ENCODE results near the gene CPNE7. TPM values are rescaled to one million over a fixed set of nuclear protein-coding genes. Genes with fewer than 3 reads are reported as not detected.

Gene CPNE7
- total and polyA plus RNA-seq, 2 donors (not counting 1 experiment from before 2014, with no cell fraction given) = 10.2 to 53.0 TPM

DNA sequence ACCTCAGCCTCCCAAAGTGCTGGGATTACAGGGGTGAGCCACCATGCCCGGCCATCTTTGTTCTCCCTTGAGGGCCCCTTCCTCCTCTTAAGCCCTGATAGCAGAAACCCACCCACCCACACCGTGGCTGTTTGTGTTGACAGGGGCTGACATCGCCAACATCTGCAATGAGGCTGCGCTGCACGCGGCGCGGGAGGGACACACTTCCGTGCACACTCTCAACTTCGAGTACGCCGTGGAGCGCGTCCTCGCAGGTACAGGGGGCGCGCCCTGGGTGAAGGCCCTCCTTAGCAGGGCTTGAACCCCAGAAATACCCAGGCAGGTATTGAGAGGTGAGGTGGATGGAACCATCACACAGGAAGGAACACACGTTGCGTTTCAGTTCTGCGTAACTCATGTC, 27.7 kb upstream of the CPNE7 start:
- Histone ChIP-seq H3K4me2 (ENCODE audit: extremely low read depth, insufficient read depth, low read length) (no peak overlapping the region), H2AFZ (ENCODE audit: low read length) (no peak overlapping the region), H3K27me3 (ENCODE audit: control insufficient read depth, insufficient read depth, low read length) (no peaks in the 10 kb centered on the region), H3K27ac (ENCODE audit: insufficient read depth, low read length) (no peak overlapping the region), H4K20me1 (ENCODE audit: control insufficient read depth, extremely low read depth, insufficient read depth, low read length) (no peaks in the 10 kb centered on the region), H3K4me3 (replicated peaks in 1 of 4; ENCODE audit: control extremely low read depth in 1 of 4, insufficient read depth in 1 of 4, low read depth in 3 of 4, low read length in 4 of 4) (no peak overlapping the region), H3K4me1 (ENCODE audit: control insufficient read depth, extremely low read depth, insufficient read depth, low read length) (no peaks in the 10 kb centered on the region), H3K36me3 (ENCODE audit: control insufficient read depth, insufficient read depth, low read length) (peaks cover 21% of the 10 kb centered on the region), H3K9me3 (ENCODE audit: control insufficient read depth, insufficient read depth, low read depth, low read length) (no peaks in the 10 kb centered on the region), H3K79me2 (ENCODE audit: control insufficient read depth, insufficient read depth, low read length) (no peaks in the 10 kb centered on the region), H3K9ac (ENCODE audit: insufficient read depth, low read length) (no peak overlapping the region)
- TF ChIP-seq, protein P1, sequence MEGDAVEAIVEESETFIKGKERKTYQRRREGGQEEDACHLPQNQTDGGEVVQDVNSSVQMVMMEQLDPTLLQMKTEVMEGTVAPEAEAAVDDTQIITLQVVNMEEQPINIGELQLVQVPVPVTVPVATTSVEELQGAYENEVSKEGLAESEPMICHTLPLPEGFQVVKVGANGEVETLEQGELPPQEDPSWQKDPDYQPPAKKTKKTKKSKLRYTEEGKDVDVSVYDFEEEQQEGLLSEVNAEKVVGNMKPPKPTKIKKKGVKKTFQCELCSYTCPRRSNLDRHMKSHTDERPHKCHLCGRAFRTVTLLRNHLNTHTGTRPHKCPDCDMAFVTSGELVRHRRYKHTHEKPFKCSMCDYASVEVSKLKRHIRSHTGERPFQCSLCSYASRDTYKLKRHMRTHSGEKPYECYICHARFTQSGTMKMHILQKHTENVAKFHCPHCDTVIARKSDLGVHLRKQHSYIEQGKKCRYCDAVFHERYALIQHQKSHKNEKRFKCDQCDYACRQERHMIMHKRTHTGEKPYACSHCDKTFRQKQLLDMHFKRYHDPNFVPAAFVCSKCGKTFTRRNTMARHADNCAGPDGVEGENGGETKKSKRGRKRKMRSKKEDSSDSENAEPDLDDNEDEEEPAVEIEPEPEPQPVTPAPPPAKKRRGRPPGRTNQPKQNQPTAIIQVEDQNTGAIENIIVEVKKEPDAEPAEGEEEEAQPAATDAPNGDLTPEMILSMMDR (conservative IDR thresholded peaks at IDR 0.05 in 1 of 2, IDR thresholded peaks at IDR 0.05 in 1 of 2; ENCODE audit: low read depth in 1 of 2, low read length in 2 of 2) = no peak
- no peak for TF ChIP-seq EZH2 (IDR thresholded peaks at IDR 0.05; ENCODE audit: low read length, missing control alignments)
- DNase-seq (ENCODE audit: low read depth in 2 of 2) = no peak

DNA sequence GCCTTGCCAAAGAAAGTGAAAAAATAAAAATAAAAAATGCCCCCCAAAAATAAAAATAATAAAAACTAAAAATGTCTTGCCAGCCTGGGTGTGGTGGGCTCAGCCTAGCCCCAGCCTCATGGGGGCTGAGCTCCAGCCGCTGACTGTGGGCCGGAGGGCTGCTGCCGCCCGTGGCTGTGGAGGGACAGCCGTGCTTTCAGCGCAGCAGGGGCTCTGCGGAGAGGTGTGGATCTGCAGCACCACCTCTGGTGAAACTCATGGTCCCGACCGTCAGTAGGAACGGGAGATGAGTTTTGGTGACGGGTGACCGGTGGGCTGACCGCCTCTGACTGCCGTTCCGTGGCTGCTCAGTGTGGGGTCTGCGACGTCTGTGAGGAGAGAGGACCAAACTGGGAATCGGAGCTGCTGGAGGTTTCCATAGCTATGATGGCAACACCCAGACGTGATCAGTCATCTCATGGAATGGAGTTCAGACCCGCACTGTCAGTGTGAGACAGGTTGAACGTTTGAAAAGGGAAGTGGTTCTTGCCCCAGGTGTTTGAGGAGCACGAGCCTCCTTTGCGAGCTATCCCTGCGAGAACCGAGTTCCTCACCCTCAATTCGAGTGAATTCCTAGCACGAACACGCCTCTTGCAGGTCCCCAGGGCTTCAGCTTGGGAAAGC, 27.1 kb upstream of the CPNE7 start:
- no peak overlapping the region for H3K4me3 ChIP-seq (replicated peaks in 1 of 4; ENCODE audit: control extremely low read depth in 1 of 4, insufficient read depth in 1 of 4, low read depth in 3 of 4, low read length in 4 of 4)
- H3K9ac ChIP-seq (ENCODE audit: insufficient read depth, low read length) = no peak overlapping the region
- H4K20me1 ChIP-seq (ENCODE audit: control insufficient read depth, extremely low read depth, insufficient read depth, low read length) = no peaks in the 10 kb centered on the region
- no peaks in the 10 kb centered on the region for H3K4me1 ChIP-seq (ENCODE audit: control insufficient read depth, extremely low read depth, insufficient read depth, low read length)
- no peaks in the 10 kb centered on the region for H3K27me3 ChIP-seq (ENCODE audit: control insufficient read depth, insufficient read depth, low read length)
- H3K27ac ChIP-seq (ENCODE audit: insufficient read depth, low read length) = no peak overlapping the region
- H3K36me3 ChIP-seq (ENCODE audit: control insufficient read depth, insufficient read depth, low read length) = peaks cover 22% of the 10 kb centered on the region
- DNase-seq (ENCODE audit: low read depth in 2 of 2) = no peak
- TF ChIP-seq, protein P1 (conservative IDR thresholded peaks at IDR 0.05 in 1 of 2, IDR thresholded peaks at IDR 0.05 in 1 of 2; ENCODE audit: low read depth in 1 of 2, low read length in 2 of 2) = no peak
- TF ChIP-seq EZH2 (IDR thresholded peaks at IDR 0.05; ENCODE audit: low read length, missing control alignments) = no peak
- no peak overlapping the region for H2AFZ ChIP-seq (ENCODE audit: low read length)
- H3K4me2 ChIP-seq (ENCODE audit: extremely low read depth, insufficient read depth, low read length) = no peak overlapping the region
- H3K9me3 ChIP-seq (ENCODE audit: control insufficient read depth, insufficient read depth, low read depth, low read length) = no peaks in the 10 kb centered on the region
- no peaks in the 10 kb centered on the region for H3K79me2 ChIP-seq (ENCODE audit: control insufficient read depth, insufficient read depth, low read length)

DNA sequence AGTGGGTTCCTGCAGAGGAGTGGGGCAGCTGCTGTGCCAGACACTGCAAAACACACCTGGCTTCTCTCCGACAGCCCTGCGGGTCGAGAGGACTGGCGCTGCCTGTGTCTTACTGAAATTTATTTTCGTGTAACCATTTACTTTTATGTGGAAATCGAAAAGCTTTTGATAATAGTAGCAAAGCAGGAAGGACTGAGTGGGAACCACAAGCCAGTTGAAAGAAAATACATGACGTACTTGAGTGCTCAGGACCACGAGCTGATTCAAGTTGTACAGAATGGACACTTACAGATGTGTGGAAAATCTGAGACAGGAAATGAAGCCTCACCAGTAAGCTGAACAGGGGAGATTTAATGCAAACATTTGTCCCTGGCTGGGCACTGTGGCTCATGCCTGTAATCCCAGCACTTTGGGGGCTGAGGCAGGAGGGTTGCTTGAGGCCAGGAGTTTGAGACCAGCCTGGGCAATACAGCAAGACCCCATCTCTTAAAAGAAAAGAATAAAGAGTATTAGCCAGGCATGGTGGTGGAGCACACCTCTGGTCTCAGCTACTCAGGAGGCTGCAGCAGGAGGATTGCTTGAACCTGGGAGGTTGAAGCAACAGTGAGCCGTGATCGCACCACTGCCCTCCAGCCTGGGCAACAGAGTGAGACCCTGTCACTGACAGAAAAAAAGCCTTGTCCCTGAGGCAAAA, 26.4 kb upstream of the CPNE7 start:
- TF ChIP-seq EZH2 (IDR thresholded peaks at IDR 0.05; ENCODE audit: low read length, missing control alignments) = no peak
- TF ChIP-seq, protein P1 (conservative IDR thresholded peaks at IDR 0.05 in 1 of 2, IDR thresholded peaks at IDR 0.05 in 1 of 2; ENCODE audit: low read depth in 1 of 2, low read length in 2 of 2) = no peak
- no peak for DNase-seq (ENCODE audit: low read depth in 2 of 2)
- Histone ChIP-seq H2AFZ (ENCODE audit: low read length) (no peak overlapping the region), H3K9ac (ENCODE audit: insufficient read depth, low read length) (no peak overlapping the region), H3K27ac (ENCODE audit: insufficient read depth, low read length) (no peak overlapping the region), H3K27me3 (ENCODE audit: control insufficient read depth, insufficient read depth, low read length) (no peaks in the 10 kb centered on the region), H4K20me1 (ENCODE audit: control insufficient read depth, extremely low read depth, insufficient read depth, low read length) (no peaks in the 10 kb centered on the region), H3K4me1 (ENCODE audit: control insufficient read depth, extremely low read depth, insufficient read depth, low read length) (no peaks in the 10 kb centered on the region), H3K4me2 (ENCODE audit: extremely low read depth, insufficient read depth, low read length) (no peak overlapping the region), H3K4me3 (replicated peaks in 1 of 4; ENCODE audit: control extremely low read depth in 1 of 4, insufficient read depth in 1 of 4, low read depth in 3 of 4, low read length in 4 of 4) (no peak overlapping the region), H3K36me3 (ENCODE audit: control insufficient read depth, insufficient read depth, low read length) (peaks cover 27% of the 10 kb centered on the region), H3K9me3 (ENCODE audit: control insufficient read depth, insufficient read depth, low read depth, low read length) (no peaks in the 10 kb centered on the region), H3K79me2 (ENCODE audit: control insufficient read depth, insufficient read depth, low read length) (no peaks in the 10 kb centered on the region)
